ENCODE measurements around the gene WSCD1.

Gene WSCD1

DNA sequence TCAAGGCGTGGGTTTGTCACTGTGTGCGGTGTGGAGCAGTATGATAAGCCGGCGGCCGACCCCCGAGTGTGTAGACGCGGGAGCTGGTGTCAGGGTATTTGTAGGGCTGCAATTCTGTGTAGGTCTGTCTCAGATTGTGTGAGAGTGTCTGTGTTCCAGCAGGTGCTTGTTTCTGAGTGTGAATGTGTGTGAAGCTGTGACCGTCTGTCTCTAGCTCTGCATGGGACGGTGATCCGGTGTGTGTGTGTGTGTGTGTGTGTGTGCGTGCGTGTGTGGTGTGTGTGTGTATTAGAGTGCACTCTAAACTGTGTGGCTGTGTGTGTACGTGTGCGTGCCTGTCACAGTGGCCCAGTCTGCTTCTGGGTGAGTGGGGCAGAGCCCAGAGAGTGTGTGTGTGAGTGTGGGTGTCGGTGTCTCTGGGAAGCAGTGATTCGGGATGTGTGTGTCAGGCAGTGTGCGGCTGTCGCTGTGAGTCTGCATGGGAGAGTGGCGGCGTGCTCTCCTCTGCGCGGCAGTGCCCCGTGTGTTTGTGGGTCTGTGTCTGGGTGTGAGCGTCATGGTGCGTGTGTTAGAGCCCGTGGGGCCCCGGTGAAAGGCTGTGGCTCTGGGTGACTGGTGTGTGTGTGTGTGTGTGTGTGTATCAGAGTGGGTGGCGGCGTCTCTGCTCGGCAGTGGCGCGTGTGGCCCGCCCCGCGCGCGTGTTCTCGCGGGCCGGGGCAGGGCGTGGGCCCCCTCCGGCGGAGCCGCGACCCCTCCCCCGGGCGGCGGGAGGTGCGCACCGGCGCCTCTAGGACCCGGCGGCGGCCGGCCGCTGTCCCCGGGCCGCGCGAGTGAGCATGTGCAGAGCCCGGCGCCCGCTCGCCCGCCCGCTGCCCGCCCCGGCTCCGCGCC, at the start of gene WSCD1:
TSS of gene WSCD1 (plus strand) at position 841 of the 891 bp plus-strand sequence. CDS start 10,280 bp downstream, outside the sequence.
- DNase-seq (ENCODE audit: low read depth): no peak

DNA sequence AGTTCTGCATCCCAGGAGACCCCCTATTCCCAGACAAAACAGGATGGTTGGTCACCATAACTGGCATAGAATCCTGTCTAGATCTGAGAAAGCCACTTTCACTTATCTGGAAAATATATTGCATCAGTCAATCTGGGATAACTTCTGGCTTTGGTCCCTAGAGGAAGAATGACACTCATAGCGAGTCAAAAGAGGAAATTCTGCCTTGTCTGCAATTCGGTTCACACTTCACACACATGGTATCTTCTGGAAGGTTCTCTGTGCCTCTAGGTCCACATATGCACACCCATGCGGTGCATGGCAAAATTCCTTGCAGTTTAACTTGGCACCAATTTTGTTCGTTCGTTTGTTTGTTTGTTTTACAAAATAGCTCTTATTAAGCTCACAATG, 49.2 kb upstream of the WSCD1 start:
- DNase-seq (ENCODE audit: low read depth): no peak

DNA sequence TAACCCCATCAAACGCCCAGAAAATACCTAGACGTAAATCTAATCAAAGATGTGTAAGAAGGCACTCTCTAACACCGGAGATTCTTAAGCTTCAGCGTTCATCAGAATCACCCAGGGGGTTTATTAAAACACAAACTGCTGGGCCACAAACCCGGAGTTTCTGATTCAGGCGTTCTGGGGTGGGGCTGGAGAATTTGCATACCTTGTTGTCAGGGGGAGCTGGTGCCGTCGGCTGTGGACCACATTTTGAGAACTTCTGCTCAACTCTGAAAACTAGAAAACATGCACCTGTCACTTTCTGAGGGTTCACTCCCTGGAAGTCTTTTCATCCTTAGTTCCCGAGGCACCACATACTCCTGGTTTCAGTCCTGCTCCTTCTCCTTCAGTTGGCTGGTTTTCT, 48.6 kb upstream of the WSCD1 start:
- DNase-seq (ENCODE audit: low read depth): no peak

DNA sequence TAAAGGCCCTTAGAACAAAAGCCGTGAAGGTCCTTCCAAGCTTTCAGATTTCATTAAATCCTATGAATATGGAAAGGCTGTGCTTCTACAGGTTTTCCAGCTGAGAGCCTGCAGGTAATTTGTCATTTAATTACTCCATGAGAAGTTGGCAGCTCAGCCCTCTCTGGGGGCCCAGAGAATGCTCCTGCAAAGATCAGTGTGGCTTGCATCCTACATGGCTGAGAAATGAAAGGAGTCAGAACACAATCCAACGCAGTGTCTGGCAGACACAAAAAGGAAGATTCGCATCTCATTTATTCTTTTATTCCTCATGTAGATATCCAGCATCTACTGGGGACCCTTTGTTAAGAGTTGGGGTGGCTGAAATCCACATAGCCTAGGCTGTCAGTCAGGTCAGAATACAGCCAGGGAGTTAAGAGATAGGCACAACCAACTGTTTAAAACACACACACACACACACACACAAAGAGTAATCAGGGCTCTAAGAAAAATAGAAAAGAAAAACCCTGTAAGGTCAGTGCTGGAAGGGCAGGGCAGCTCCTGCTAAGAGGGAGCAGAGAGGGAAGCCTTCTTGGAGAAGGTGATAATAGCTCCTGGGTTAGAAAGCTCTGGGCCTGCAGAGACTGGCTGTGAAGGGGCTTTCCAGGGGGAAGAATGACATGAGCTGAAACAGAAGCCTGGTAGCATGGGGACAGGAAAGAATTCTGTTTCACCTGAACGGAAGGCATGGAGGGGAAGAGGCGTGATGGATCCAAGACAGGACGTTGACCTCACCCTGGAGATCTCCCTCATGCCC, 46.9 kb upstream of the WSCD1 start:
- DNase-seq (ENCODE audit: low read depth): no peak

DNA sequence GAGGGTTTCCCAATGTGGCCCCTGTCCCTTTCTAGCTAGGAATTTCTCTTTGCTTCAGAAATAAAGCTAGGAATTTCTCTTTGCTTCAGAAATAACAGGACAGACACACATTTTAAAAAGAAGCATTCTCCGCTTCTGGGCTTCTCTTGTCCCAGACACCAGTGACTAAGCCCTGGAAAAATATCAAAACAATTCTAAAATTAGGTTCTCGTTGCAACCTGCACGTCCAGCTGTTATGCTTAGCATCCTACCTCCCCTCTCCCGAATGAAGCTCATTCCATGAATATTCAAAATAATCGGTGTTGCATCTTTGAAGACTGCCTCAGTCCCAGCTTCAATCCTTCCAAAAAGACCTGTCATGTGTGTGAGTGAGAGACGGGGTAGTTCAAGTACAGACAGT, 45.6 kb upstream of the WSCD1 start:
- no peak for DNase-seq (ENCODE audit: low read depth)

DNA sequence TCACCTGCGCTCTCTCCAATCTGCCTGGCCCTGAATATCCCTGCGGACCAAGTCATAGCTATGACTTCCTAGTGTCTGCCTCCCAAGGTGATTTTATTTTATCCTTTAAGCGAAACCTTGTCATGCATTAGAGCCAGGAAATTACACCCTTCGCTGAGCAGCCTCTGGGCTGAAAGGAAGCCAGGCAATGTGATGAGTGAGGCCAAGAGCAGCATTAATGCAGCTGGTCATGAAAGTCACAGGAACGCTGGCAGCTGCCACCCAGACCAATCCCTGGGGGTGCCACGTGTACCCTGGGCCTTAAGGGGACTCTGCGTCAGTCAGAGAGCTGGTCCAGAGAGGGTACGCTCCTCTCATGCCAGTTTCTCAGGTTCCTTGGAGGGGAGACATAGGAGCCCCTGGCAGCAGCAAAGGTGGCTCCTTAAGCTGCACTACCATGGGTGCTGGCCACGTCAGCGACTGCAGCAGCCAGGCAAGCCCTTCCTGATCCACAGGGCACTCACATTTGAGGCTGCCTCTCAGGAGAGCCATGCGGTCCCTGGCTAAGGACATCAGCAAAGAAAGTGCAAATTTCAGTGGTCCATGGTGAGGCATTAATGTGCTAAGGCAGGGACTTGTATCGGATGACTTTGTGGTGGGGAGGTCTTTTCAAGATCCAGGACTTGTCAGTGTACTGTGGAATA, 42.7 kb upstream of the WSCD1 start:
- no peak for DNase-seq (ENCODE audit: low read depth)

DNA sequence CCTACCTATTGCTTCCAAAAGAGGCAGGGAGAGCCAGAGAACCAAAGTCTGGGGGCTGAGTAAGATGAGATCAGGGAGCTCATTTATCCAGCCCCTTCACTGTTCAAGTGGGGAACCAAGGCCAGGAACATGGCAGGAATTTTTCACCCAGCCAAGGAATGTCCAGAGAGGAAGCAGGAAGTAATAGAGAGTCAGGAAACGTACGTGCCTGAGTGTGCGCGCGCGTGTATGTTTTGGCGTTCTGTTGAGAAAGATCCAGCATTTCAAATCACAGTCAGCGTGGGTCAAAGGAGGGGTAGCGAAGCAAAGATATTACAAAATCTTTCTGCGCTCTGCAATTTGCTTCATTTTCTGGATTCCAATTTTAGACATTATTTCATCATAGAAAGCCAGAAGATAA, 41.9 kb upstream of the WSCD1 start:
- DNase-seq (ENCODE audit: low read depth): no peak

DNA sequence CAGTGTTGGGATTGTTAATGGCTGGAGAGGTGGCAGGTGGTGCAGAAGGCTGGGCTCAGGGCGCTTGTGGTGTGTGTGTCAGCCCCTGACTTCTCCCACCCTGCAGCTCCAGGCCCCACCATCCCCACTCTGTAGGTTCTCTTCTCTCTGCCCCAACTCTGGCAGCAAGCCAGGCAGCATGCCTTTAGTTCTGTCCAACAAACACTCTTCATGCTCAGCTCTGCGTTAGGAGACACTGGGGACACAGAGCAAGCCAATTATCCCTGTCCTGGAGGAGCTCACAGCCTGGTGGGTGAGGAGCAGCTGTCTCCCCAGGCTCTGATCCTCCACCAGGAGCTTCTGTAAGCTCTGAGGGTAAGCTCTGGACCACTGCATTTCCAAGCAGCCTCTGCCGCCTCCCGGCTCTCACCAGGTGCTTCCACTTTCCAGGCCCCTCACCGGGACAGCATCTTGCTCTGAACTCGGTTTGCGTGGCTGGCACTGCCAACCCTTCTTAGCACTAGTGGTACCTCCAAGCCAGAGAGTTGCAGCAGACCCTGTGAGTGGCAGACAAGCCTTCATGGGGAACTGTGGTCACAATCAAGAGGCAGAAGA, 34.3 kb upstream of the WSCD1 start:
- DNase-seq (ENCODE audit: low read depth): no peak

DNA sequence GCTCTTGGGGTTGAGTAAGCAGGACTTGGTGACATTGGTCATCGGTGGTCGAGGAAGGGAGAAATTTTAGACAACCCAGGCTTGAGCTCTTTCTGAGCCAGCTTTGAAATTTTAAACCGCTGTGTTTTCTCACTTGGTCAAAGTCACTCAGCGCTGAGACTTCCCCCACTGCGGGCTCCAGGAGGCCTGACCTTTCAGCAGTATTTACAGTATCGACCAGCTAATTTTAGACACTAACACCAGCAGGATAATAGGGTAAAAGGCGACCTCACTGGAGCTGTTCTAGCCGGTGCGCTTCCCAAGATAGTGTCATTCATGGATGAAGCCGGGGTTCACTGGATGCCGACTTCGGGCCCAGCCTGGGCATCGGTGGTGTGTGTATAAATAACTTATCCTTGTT, 29.7 kb upstream of the WSCD1 start:
- DNase-seq (ENCODE audit: low read depth): no peak

DNA sequence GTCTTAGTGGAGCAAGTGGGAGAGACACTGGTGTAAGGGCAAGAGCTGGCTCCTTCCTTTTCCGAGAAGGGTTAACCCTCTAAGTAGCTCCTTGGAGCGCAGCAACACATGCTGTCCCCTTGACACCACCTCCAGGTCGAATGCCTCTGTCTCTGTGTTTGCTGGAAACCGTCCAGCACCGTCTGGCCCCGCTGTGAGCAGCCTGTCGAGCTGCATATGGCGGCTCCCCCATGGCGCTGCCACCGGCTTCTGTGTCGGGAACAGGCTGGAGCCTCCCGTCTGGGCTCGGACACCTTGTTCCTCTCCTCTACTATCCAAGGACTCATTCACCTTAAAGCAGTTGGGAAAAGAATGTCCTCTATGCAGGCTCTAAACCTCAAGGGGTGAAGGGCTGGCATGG, 28.9 kb upstream of the WSCD1 start:
- no peak for DNase-seq (ENCODE audit: low read depth)

DNA sequence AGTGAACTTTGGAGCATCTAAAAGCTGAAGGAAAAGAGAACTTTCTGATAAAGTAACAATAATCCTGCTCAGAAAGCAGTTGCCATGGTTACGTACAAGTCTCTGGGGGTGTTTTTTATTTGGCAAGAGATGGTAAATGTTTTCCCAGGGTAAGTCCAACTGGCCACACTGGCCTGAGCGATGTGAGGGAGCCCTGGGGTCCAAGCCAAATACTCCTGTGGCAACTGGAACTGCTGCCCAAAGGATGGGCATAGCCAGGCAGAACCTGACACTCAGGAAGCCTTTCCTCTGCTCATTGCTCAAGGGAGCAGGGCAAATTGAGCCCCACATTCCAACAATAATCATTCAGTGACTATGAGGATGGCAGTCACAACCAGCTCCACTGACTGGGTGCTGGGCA, 26.8 kb upstream of the WSCD1 start:
- no peak for DNase-seq (ENCODE audit: low read depth)

DNA sequence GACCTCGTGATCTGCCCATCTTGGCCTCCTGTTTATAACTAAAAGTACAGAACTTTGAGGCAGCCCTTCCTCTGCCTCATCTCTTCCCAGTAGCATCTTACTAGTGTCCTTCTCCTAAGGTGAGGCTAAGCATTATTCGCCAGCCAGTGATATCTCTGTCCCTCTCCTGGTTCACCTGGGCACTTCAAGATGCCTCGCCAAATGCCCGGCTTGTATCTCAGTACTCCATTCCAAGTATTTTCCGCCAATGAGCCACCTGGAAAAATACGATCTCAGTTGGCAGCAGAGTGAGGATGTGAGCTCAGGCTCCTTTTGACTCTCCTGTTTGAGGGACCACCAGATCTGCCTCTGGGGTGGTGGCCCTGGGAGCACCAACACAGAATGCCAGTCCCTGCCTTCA, 25.9 kb upstream of the WSCD1 start:
- DNase-seq (ENCODE audit: low read depth): no peak

DNA sequence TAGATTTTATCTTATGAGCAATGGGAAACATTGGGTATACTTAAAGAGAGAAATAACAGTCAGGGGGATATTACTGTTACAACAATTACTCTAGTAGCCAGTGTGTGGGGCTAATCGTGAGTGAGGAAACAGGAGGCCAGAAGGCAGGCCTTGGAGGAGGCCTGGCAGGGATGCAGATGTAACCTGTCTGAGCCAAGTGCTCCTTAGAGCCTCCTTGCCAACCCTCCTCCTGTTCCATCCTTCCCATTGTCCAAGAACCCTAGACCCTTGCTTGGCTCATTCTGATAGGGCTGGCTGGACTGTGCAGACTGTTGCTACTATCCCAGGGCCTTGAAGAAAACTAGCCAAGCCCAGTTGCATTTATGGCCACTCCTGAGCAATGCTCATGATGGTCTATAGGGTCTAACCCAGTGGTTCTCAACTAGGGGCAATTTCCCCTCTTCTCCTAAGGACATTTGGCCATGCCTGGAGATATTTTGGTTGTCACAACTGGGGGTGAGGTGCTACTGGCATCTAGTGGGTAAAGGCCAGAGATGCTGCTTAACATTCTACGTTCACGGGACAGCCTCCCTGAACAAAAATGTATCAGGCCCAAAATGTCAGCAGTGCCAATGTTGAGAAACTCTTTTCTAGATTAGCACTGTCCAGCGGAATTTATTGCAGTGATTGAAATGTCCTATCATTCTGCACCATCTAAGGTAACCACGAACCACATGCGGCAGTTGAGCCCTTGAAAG, 24.4 kb upstream of the WSCD1 start:
- no peak for DNase-seq (ENCODE audit: low read depth)

DNA sequence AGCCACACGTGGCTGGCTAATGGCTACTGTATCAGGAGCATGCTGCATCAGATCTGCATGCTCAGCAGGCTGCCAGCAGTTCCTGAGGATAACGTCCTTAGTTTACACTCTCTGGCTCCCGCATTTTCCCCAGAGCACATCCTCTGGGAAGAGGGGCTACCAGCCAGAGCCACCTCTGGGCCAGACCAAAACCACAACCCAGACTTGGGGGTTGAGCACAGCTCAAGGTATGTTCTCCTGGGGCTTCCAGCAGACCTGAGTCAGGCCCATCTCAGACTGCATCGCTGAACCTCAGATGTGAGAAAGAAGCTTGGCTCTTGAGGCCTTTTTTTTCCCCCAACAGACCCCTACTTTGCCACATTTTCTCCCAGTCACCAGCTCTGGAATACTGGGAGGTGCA, 23.7 kb upstream of the WSCD1 start:
- DNase-seq (ENCODE audit: low read depth): no peak

DNA sequence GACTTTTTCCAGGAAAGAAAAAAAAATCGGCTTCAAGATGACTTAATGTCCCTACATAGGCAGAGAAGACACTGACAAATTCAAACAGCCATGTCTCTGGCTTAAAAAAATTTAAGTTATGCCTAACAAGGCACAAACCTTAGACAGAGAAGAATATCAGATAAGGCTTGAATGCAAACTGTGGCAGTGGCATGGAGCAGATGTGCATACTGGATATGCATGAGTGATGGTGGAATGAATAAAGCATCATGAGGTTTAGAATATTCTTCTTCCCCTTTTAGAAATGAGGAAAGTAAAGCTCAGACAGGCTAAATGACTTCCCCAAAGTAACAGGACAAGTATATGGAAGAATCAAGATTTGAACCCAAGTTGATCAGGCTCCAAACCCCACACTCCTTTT, 23.2 kb upstream of the WSCD1 start:
- DNase-seq (ENCODE audit: low read depth): no peak

DNA sequence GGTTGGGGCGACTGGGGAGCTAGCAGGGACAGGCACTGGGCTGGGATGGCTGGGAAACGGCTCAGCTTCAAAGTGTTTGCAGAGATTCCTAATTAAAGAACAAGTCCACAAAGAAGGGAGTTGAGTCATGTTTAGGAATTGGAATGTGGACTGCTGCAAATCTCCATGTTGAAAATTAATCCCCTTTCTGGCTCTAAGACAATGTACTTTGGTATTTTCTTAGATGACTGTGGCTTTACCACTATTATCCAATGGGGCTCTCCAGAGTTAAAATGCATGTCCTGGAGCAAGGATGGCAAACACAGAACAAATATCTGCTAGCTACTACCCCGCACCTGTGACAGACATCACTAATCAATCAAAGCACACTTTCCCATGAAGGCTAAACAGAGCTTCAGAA, 22.2 kb upstream of the WSCD1 start:
- no peak for DNase-seq (ENCODE audit: low read depth)

DNA sequence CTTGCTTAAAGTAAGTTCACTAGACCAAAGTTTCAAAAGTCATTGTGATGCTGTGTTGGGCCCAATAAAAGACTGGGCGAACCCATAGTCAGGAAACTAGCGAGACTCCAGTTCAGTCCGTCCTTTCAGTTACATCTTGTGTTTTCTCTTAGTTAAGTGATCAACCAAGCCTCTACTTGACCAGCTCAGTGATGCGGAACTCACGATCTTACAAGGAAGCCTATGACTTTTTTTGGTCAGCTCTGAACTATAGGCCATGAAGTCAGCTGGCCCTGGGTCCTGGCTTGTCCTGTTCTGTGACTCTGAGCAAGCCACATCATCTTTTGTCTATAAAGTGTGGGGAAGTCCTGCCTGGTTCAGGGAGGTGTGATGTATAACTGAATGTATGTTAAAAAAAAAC, 21.7 kb upstream of the WSCD1 start:
- no peak for DNase-seq (ENCODE audit: low read depth)

DNA sequence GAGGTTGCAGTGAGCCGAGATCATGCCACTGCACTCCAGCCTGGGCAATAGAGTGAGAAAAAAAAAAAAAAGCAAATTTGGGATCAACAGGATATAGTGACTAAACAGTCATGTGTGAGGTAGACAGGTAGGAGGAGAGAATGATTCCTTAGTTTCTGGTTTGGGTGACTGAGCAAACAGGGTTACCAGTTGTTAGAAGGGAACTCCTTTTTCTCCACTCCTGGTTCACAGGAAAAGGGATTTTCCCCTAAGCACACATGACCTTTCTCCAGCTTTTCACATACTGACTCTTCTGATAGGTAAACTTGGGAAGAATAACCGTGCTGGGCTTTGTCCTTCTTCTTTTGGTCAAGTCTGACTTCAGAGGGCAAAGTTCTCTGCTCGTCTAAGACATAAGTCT, 17.3 kb upstream of the WSCD1 start:
- no peak for DNase-seq (ENCODE audit: low read depth)

DNA sequence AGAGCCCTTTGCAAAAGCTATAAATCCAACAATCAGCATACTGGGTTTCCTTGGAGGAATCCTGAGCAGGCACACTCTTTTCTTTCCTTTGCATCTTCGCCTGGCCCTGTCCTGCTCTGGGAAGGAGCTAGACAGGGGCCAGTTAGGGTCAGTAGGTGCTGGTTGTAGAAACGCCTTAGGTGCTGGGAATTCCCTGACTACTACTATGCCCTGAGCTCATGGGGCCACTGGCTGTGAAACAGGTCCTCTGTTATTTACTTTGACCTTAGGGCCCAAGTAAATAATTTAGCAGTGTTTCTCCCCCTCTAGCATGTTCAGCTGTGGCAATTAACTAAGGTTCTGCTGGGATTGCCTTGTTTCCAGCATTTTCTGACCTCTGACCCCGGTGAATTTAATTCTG, 15.8 kb upstream of the WSCD1 start:
- DNase-seq (ENCODE audit: low read depth): no peak

DNA sequence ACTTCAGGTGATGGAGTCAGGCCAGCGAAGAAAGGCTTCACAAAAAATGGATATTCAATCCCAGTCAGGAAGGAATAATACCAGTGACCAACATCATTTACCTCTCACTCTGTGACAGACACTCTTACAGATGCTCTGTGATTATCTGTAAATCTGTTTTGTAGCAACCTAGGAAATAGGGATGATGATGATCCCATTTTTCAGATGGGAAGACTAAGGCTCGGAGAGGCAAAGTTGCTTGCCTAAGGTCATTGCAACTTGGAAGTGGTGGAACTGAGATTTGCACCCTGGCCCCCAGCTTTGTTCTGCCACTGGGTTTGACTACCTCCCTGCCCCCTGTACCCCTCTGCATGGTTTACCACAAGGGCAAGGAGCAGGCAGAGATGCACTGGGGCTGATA, 14.1 kb upstream of the WSCD1 start:
- no peak for DNase-seq (ENCODE audit: low read depth)

DNA sequence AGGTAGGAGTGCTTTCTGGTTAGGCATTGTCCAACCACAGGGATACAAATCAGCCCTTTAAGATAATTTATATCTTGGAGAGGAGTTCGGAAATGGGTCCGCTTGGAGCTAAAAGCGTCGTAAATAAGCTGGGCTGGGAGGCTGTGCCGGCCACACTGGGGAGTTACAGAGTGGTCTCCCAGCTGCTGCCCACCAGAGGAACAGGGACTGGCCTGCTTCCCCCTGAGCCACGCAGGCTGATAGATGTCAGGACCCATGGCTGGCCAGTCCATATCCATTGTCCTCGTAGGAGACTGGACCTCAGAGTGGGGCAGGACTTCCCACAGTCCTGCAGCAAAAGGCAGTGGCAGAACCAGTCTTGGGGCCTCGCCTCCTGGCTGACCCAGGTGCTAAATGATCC, 12.6 kb upstream of the WSCD1 start:
- DNase-seq (ENCODE audit: low read depth): no peak

DNA sequence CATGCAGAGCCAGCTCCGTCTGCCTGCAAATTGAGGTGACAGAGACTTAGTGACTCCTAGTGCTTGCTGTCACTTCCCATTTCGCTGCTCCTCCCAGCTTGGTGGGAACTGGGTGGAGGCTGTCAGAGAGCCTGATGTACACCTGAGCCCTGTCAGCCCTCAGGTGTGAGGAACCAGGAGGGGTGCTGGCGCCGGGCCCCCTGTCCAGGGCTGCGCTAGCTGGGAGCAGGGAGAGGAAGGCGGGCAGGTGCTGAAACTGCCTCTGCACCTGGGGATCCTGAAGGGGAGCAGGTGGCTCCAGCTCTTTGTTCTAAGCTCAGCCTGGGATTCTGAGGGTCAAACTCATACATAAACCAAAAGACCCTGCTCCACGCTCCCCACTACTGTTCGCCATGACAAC, 10.8 kb upstream of the WSCD1 start:
- DNase-seq (ENCODE audit: low read depth): no peak

Data from stimulated activated CD8-positive, alpha-beta memory T cell treated with anti-CD3 and anti-CD28 coated beads, Interleukin-15, amount 100 ng/mL, for 1 hour (primary cell).